NCI-H510A (cell line): Measurements from ENCODE around the gene DENND1A.
A peak's percentile ranks its signal among the peaks of the same experiment; 100 is the strongest.

ENCODE experiments used
- DNase-seq: peaks from one replicate; lab custom pipeline; 2025; lab: John Stamatoyannopoulos, UW

Gene DENND1A

DNA sequence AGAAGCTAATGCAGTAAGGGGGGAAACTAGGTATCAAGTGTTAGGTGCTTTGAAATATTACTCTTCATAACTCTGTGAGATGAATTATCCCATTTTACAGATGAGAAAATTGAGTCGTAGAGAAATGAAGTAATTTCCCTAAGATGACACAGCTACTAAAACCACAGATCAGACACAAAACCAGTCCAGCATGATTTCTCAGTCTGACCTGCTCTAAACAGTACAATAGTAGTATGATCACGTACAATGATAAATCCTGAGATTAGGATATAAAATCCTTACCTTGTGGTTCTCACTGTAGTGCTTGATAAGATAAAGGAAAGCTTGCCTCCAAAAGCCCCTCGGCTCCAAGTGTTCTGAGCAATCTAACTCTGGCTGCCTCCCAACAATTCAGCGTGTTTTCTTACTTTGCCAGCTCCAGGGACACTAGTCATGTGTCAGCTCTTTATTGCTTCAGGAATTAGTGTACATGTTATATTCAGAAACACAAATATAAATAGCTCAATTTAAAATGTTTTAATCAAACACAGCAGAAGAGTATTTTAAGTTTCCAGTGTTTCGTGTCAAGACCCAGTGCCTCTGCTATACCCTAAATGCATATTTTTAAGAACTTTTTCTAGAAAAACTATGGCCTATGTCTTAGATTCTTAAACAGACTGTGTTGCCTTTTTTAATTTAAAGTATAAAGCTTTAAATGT is 243.6 kb downstream of the DENND1A start:
- no peak for DNase-seq

DNA sequence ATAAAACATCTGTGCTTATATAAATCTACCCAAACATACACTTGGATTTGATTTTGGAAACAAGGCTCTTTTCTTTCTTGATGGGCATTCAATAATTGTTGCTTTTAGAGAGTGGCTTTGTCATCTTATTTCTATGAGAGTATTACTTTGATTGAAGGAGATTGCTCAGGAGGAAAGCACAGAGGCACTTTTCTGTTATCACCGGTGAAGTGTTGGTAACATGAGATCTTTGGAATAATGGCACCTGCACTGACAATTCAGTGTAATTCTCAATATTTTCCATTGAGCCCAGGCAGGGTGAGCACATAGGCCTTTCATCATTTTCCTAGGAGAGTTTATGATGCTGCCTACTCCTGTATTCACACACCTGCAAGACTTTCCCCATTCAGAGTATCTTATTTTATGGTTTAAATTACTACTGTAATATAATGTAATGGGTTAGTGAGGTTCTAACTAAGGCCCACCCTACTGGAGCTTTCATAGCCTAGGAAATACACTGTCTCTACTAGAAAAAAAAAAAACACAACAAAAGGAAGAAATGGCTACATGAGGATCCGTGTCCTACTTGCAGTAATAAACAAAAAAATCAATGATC is 244.3 kb downstream of the DENND1A start:
- DNase-seq = no peak

DNA sequence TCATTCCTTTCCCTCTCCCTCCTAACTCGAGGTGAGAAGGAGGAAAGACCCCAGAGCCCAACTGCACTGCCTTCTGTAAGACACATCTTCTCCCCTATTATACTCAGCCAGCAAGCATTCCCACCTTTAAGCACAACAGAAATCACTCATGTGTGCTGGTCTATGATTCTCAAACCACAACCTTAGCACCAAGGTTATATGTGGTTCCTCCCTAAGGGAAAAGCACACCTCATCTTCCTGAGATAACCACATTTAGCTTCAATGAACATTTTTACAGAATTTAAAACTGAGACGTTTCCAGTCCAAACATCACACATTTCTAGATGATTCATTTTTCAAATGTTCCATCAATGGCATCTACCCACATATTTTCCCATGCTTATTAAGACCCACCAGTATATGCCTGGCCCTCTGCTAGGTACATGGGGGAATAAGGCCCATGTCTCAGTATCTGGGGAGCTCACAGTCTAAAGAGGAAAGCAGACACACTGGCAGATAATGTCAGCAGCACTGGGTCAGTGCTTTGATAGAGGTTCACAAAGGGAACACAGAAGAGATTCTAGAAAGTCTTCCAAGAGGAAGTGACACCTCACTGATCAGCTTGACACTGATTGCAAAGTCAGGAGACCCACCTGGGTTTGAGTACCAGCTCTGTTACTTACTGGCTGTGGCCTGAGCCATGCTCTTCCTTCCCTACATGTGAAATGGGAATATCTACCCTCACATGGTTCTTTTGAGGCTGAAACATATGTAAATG is 245.4 kb downstream of the DENND1A start:
- DNase-seq = no peak

DNA sequence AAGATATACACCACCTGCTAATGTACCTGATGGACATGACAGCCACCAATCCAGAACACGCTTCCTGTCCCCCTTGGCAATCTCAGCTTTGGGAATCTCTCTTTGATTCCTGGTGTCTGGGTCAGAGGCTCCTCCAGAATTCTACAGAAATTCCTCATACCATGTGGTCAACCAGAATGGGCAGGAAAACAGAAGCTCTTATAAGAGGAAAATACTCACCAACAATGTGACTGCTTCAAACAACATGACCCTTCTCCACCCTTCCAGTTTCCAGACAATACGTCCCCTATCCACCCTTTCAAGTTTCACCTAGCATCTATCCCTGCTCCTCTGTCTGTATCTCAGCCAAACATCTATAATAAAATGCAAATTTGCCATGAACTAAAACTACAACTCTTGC is 247.2 kb downstream of the DENND1A start:
- no peak for DNase-seq

DNA sequence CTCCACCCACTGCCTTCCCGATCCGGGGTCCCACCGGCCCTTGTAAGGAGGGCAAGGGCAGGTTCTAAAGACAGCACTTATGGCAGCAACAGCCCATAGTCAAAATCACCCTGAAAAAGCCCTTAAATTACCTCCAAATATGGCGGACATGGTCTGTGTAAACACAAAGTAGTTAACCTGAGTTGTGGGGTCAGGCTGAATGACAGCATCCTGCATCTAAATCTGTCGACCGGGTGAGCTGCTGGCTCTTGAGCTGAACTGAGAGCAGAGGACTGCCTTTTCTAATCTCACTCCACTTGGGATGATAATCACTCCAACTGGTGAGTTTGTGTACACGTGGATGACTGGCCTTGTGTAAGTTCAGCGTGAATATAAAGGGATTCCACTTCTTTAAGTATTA is 249.6 kb downstream of the DENND1A start:
- no peak for DNase-seq

DNA sequence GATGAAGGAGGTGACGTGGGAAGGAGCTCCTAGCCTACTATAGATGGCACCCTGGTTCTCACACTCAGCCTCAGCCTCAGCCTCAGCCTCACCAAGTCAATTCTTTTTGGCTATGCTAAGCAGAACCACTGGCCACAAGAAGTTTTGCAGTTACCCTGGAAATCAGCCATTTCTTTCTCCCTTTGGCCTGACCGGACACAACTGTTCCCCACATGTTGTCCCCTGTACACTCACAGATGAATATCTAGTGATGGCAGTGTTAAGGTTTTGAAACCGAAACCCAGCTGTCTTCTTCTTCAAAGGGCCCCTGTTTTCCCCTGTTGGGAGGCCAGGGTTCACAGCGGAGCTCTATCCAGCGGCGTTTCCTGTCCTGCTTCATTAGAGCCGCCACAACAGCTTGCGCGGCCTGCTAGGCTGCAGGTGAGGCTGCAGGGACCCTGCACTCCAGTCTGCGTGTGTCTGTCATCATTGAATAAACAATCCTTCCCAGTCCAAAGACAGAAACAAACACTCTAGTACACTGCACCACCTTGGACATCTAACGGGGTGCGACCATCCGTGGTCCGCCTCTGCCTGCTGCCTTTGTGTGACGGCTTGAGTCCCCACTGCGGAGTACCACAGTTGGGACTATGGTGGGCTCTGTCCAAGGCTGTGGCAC is 250.5 kb downstream of the DENND1A start:
- DNase-seq = peak; percentile 67

DNA sequence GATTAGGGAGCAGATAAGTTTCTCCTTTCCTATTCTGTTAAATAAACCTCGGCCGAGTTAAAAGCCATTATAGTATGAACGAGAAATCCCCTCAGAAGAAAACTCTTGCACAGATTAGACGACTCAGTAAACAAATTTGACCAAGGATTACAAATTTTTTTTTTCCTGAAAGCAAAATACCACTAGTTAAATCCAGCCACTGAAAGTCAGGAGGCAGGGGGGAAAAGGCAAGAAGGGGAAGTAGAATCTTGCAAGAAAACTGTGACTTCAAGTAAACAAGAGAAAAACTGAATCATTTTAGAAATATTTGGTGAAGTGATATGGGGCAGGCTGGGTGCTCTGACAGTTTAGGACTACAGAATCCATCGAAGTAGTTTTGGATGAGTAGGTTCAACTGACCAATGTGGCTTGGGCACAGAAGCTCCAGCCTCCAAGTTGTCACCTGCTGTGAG is 251.0 kb downstream of the DENND1A start:
- DNase-seq = no peak

DNA sequence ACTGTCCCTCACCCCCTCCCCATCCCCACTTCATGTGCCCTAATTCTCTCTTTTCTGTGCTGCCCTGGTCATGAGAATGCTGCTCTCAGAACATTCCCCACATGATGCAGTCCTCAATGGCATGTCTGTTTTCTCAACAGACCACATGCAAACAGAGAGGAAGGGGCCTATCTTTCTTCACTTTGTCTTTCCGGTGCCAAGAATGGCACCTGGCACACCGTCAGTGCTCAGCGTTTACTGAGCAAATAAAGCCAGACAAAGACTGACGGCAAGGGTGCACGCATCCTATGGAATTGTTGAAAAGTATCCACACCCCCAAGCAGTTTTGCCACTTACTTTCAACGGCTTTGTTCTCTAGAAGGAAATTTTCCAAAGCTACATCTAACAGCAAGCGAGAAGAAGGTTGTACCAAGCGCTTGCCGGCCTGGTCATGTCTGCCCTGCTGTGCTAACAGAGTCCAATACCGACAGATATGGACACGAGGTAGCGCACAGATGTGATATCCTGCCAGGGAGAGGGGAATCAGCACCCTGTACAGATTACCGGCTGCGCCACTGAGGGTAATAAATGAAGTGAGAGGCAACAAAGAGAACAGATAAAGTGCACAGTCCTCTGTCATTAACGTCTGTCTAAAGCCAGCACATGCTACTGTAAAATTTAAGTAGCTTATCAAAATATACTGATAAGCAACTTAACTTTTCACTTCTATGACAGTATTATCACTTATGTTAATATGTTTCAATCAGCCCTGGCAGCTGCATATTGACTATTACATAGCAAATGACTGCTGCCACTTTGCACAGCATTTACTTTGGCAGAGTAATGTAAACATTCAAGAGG is 251.7 kb downstream of the DENND1A start:
- DNase-seq = peak; percentile 68

DNA sequence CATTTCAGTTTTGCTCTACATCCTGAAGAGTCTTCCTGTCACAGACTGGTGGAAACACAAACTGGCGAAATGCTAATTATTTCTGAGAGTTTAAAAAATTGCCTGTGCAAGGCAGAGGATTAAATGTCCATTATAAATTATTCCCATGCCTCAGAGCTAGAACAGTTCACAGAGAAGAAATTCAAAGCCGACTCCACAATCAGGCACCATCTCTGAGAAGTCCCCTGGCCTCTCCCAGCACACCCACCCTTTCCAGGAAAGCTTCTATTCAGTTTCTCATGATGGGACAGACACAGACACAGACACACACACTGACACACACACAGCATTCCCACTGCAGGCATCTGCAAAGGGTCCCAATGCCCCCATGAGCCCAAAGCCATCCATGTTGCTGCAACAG is 253.1 kb downstream of the DENND1A start:
- DNase-seq = no peak

DNA sequence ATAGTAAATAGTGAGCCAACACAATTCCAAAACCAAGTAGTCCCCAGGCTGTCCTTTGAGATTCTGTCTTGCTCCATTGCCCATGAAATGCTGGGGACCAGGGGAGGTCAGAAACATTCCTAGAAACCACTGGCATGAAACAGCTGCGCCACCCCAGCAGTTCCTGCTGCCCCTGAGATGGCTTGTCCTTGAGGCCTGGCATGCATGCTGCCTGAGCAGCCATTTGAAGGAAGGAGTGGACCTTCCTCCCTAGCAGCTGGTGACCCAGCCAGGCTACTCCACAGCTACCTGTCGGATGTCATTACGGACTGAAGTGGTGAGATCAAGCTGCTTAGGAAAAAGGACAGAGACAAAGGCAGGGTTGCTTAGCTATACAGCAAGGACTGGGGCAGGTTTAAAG is 260.6 kb downstream of the DENND1A start:
- DNase-seq = peak; percentile 57

DNA sequence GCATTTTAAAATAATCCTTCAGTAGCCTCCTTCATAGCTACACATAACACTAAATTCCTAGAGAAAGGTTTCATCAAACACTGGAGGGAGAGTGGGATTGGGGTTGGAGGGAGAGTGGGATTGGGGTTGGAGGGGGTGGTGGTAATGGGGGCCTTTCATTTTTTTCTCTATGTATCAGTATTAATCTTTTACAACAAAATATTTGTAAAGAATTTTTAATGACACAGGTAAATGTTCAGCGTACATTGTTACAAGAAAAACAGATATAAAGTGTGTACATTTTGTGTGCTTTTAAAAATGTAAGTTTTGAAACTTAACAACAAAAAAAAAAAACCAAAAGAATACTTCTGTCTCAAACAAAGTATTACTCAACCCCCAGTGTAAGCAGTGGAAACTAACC is 266.4 kb downstream of the DENND1A start:
- no peak for DNase-seq

DNA sequence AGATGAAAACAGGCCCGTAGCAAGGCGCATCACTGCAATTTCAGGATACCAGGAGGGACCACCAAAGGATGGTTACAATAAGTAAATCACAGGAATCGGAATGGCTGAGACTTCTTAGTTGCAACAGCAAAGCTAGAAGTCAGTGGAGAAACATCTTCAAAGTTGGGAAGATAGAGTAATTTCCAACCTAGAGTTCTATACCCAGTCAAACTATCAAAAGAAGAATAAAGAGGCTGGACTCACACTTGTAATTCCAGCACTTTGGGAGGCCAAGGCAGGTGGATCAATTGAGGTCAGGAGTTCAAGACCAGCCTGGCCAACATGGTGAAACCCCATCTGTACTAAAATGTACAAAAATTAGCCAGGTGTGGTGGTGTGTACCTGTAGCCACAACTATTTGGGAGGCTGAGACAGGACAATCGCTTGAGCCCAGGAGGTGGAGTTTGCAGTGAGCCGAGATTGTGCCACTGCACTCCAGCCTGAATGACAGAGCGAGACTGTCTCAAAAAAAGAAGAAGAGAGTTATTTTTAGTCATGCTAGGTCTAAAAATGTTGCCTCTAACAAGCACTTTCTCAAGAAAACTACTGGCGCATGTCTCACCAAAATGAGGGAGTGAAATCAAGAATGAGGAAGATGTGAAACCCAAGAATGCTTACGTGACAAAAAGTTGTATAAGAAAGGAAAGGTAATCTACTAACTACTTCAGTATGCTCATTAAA is 267.7 kb downstream of the DENND1A start:
- no peak for DNase-seq

DNA sequence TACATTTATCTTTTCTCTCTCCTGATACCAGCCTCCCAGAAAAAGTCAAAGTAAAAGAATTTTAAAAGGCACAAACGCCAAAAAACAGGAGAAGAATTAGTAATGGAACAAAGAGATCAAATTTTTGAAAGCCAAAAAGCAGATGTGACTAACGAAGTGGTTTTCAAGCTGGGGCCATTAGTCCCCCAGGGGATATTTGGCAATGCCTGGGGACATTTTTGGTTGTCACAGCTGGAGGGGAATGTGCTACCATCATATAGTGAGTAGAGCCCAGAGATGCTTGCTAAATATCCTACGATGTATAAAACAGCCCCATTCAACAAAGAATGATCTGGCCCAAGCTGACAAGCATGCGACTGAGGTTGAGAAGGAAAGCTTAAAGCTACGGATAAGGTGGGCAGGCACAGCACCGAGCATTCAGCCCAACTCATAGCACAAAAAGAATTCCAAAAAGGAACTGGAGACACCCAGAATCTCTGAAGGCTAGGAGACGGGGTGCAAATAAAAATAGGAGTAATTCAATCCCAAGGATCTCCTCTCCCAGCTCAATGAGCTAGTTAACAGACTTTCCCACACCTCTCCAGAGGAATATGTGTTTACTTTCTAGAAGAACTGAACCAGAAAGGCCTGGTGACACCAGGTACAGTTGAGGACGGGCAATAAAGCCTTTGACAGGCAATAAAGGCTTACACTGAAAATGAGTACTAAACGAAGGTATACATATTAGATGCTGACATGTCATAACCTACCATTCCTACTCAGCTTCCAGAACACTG is 269.0 kb downstream of the DENND1A start:
- DNase-seq = no peak

DNA sequence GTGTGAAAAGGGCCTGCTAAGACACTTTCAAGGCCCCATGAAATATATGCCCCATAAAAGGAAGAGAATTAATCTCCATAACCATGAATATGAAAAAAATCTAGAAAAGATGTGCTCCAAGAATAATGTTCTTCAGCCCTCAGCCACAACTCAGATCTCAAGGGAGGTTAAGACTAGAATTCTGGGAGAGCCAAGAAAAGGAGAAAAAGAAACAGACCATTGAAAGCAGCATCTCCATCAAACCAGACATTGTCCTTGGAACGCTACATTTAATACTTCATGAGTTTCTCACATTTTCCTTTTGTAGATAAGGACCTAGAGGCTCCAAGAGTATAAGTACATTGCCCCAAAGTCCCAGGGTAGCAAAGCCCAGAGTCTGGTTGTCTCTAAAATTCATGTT is 270.6 kb downstream of the DENND1A start:
- no peak for DNase-seq

DNA sequence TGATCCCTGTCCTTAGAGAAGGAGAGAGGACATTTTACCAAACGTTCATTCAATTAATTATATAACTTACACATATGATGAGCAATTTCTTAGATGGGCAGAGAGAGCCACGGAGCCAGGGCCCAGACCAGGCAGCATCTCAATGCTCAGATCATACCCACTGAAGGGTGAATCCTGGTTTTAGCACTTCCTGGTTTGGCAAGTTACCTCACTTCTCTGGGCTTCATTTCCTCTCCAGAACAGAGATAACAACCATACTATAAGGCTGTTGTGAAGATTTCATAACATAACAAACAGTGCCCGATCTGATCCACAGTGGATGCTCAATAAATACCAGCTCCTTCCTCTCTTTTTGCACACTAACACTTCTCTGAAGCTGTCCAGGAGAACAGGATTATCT is 271.1 kb downstream of the DENND1A start:
- no peak for DNase-seq

DNA sequence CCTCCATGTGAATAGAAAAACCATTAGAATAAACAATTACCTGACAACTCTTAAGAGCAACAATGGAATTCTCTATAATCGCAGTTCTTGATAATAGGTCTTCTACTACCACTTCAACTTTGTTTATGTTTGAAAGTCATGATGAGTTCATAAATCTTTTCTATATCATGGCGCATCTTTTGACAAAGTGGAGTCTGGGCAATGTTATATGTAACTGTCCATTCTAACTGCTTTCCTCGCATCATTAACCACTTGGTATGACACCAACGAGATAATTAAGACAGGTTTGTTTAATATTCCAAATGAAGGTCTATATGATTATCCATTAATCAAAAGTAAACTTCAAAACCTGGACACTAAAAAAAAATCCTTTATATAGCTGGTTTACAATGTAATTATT is 272.0 kb downstream of the DENND1A start:
- no peak for DNase-seq

DNA sequence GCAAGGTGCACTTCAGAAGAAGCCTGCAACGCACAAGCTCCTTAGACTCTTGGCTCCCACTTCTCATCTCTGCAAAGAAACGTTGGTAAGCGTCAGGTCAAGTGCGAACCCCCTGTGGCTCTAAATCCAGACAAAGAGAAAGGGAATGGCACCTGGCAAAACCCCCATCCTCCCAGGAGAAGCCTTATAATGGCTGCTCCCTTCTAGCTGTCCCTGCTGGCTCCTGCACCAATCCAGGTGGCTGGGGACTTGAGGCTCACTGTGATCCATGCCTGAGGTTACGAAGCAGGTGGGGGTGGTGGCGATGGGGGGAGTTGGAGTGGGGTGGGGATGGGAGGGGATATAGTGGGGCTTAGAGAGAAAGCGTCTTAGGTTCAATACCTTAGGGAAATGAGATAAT is 272.8 kb downstream of the DENND1A start:
- DNase-seq = no peak

DNA sequence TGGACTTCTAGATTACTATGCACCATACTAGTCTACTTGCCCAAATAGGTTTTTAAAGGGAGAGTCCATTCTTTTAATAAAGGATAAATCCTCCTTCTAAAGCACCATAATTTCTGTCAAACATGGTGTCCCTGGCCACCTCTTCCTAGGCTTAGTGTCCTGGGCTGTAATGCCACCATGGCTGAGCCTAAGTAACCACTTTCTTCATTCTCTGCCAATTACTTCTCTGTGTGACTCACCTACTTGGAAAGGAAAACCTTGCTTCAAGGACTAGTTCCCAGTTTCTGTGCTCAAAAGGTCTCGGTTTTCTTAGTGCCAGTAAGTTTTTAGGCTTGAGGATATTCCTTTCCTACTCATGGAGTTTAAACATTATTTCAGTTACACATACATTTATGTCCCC is 273.4 kb downstream of the DENND1A start:
- DNase-seq = no peak

DNA sequence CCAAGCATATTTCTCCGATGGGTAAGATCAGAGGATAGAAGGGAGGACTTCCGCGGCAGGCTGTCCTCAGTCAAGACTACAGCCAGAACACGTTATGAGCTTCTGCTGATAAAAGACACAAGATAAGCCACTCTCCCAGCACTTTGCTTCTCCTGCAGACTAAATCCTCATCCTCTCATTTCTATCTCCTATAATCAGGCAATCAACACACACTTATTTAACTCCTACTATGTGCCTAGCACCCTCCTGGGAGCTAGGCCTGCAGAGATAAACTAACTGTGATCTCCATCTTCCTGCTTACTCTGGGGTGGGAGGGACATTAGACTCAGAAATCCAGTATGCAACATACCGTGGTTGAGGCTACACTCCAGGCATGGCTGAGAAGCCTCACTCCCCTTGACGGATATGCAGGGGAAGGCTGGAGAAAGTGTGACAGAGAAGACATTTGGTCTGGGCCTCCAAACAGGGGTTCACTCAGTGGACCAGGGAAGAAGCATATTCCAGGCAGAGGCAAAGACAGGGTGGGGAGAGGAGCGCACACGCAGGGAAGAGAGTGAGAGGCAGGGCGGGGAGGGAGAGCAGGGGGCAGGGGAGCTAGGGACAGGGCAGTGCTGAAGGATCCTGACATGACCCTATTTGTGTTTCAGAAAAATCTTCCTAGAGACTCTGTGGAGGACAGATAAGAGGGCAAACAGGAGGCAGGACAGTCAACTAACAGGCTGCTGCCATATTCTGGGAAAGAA is 274.1 kb downstream of the DENND1A start:
- DNase-seq = no peak
